ENCODE data around the gene TNC. TPM values are rescaled to one million over a fixed set of nuclear protein-coding genes. Genes with fewer than 3 reads are reported as not detected.

The TNC gene
- total and polyA plus RNA-seq, 2 donors (not counting 3 experiments of a cell fraction or from before 2014, with no cell fraction given) = 0.29 TPM; not detected in 1

- Histone ChIP-seq H3K4me1 (ENCODE audit: control insufficient read depth, extremely low read depth, insufficient read depth, low read length) (no peaks in the 10 kb centered on the region), H2AFZ (ENCODE audit: low read depth, low read length) (no peak overlapping the region), H3K9ac (replicated peaks; ENCODE audit: extremely low read depth, insufficient read depth, low read length) (no peak overlapping the region), H3K4me3 (replicated peaks in 1 of 3; ENCODE audit: insufficient read depth in 1 of 3, low read depth in 1 of 3, low read length in 3 of 3) (no peak overlapping the region), H3K36me3 (ENCODE audit: control insufficient read depth in 2 of 2, extremely low read depth in 1 of 2, insufficient read depth in 2 of 2, low read length in 2 of 2) (no peaks in the 10 kb centered on the region), H3K27ac (ENCODE audit: insufficient read depth, low read depth, low read length) (no peak overlapping the region), H3K4me2 (ENCODE audit: insufficient read depth, low read length) (no peak overlapping the region), H3K27me3 (ENCODE audit: control insufficient read depth in 2 of 2, insufficient read depth in 2 of 2, low read length in 2 of 2) (no peaks in the 10 kb centered on the region), H3K9me3 (replicated peaks; ENCODE audit: control insufficient read depth, insufficient read depth, low read length) (no peaks in the 10 kb centered on the region), H4K20me1 (replicated peaks; ENCODE audit: control insufficient read depth, extremely low read depth, insufficient read depth, low read length) (no peaks in the 10 kb centered on the region), H3K9me1 (replicated peaks; ENCODE audit: control insufficient read depth, extremely low read depth, insufficient read depth, low read length) (no peaks in the 10 kb centered on the region), H3K79me2 (ENCODE audit: control insufficient read depth, insufficient read depth, low read length) (no peaks in the 10 kb centered on the region)
- ChIA-PET CTCF (no interaction called here), POLR2A (no interaction called here)
- no peak for DNase-seq (ENCODE audit: low read depth, low spot score)
- TF ChIP-seq JUN (IDR thresholded peaks at IDR 0.05; ENCODE audit: borderline replicate concordance, insufficient read depth, insufficient read length, low read depth) = no peak
- no peak for TF ChIP-seq GATA2 (IDR thresholded peaks at IDR 0.05; ENCODE audit: insufficient read depth, insufficient read length, low read depth, low read length)
- TF ChIP-seq, protein P1, sequence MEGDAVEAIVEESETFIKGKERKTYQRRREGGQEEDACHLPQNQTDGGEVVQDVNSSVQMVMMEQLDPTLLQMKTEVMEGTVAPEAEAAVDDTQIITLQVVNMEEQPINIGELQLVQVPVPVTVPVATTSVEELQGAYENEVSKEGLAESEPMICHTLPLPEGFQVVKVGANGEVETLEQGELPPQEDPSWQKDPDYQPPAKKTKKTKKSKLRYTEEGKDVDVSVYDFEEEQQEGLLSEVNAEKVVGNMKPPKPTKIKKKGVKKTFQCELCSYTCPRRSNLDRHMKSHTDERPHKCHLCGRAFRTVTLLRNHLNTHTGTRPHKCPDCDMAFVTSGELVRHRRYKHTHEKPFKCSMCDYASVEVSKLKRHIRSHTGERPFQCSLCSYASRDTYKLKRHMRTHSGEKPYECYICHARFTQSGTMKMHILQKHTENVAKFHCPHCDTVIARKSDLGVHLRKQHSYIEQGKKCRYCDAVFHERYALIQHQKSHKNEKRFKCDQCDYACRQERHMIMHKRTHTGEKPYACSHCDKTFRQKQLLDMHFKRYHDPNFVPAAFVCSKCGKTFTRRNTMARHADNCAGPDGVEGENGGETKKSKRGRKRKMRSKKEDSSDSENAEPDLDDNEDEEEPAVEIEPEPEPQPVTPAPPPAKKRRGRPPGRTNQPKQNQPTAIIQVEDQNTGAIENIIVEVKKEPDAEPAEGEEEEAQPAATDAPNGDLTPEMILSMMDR (IDR thresholded peaks at IDR 0.05; ENCODE audit: extremely low read depth in 1 of 2, insufficient read depth in 1 of 2, low read depth in 1 of 2, low read length in 2 of 2) = no peak
- TF ChIP-seq, protein P2, sequence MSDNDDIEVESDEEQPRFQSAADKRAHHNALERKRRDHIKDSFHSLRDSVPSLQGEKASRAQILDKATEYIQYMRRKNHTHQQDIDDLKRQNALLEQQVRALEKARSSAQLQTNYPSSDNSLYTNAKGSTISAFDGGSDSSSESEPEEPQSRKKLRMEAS (IDR thresholded peaks at IDR 0.05; ENCODE audit: insufficient read depth, insufficient read length) = no peak
- no peak for TF ChIP-seq POLR2AphosphoS5 (IDR thresholded peaks at IDR 0.05; ENCODE audit: insufficient read depth, low read depth, low read length)
- no peak for TF ChIP-seq MYC (IDR thresholded peaks at IDR 0.05; ENCODE audit: low read depth, low read length)
- no peak for TF ChIP-seq EZH2 (IDR thresholded peaks at IDR 0.05; ENCODE audit: borderline replicate concordance, low read depth, low read length, severe bottlenecking)
- TF ChIP-seq POLR2A (IDR thresholded peaks at IDR 0.05; ENCODE audit: low read depth, low read length) = no peak
- TF ChIP-seq FOS (IDR thresholded peaks at IDR 0.05; ENCODE audit: borderline replicate concordance, insufficient read depth, low read length) = no peak
- BruUV-seq (replicated peaks) = no TSS peak
- intact Hi-C loops (cut with micrococcal nuclease) = no loop called here
- no peak for FAIRE-seq
- dilution Hi-C loops (cut with MboI; ENCODE audit: extremely low pct_ligation_motif_present, low sequenced_read_pairs) = no loop called here
Observed at GRCh38 chr9:115109486-115109885, 8.5 kb downstream of the TNC start.

Data from endothelial cell of umbilical vein (primary cell).